Erythroblast (primary cell): ENCODE results near the gene STARD10.

Experiments used
- DNase-seq, 2 experiments: peaks; one replicate each; lab custom pipeline; 2025; lab: John Stamatoyannopoulos, UW
- GATA1 ChIP-seq: IDR thresholded peaks from 2 replicates; pipeline ENCODE4 v1.6.1; 2011; ENCODE audit warnings: low read depth, mild to moderate bottlenecking, control low read depth, low read length, moderate library complexity
- POLR2A ChIP-seq: IDR thresholded peaks from 2 replicates; pipeline ENCODE4 v1.6.1; 2011; ENCODE audit warnings: mild to moderate bottlenecking, low read length

Gene STARD10

DNA sequence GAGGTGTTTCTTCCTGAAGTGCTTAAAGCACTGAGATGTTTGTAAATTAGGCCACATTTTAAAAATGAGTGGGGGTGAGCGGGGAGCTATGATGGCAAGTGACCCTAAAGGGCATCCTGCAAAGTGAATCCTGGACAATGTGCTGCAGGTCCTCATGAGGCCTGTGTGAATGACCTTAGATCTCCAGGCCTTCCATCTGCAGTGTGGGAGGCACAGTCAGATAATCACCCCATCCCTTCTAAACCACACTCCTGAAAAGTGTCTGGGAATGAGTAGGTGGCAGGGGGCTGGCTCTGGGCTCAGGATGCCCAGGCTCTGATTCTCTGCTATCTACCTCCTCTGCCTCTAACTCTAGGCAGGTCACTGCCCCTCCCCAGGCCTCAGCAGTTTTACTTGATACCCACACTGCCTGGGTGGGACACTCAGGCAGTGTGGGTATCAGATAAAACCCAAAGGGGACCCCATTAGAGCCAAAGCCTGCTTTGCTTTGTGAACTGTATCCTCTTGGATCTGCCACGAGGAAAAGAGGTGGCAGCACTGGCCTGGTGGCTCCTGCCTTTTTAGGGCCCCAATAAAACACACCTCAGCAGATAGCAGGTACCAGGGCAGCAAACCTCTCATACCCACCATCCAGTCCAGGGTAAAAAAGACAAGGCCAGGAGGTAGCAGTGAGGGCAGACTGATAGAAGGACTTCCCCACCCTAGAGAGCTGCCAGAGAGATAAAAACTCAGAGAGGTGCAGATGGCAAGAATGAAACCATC lies 10.5 kb downstream of the STARD10 start:
- DNase-seq, result no peak
- TF ChIP-seq POLR2A (no peak), GATA1 (no peak)

DNA sequence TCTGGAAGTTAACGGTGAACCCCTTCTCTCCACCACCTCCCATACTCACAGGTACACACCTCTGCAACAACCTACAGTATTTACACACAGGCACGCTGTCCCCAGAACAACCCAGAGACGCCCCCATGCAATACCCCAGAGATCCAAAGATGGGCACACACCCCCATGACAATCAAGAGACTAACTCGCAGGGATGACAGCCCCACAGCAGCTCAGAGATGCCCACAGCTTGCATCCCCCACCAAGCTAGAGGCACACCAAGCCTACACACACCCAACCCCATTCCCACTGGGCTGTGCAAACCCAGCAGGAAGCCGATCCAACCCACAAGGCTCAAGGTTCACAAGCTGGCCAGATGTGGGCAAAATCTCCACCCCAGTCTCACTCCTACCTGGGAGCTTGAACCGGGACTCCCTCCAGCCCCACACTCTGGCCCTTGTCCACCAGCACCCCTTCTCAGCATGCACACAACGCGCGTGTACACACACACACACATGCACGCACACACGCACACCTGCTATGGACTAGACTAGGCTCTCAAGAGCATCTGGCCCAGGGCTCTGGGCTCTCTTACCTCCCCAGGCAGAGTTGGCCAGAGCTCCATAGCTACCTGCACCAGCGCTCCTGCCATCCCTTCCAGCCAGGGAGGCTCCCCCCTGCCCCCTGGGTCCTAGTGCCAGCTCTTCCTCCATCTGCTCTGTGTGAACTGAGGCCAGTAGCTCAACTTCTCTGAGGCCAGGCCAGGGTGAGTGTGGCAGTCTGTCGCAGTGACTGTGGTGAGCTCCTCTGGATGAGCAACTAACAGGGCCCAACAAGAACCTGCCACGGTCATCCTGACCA lies 11.5 kb downstream of the STARD10 start:
- TF ChIP-seq GATA1, result no peak
- no peak for TF ChIP-seq POLR2A
- DNase-seq, result no peak

DNA sequence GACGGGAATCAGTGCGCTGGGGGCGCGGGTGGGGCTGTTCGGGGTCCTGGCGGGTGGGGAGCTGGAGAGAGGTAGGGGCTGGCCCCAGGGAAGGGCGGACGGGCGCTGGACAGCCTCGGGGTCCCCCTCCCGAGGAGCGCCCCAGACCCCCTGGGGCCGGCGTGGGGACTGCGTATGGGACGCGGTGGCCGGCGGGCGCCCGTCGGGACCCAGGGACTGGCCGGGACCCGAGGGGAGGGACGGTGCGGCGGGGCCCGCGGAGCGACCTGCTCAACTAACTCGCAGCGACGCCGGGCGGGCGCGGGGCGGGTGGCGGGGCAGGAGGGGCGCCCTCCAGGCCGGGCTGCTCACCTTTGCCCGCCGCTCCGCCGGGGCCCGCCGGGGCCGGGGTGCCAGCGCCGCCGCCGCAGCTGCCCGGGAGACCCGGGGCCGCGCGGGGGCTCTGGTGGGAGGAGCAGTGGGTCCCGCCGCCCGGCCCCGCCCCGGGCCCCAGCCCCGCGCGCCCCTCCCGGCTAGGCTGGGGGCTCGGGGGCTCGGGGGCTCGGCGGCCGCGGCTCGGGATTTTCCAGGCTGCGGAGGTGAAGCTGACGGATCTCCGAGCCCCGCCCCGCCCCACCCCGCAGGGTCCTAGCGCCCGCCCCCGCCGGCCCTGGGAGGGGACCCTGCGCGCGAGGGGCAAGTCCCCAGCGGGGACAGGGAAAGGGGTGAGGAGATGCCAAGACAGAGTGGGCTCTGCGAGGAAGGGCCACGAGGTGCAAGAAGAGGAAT lies 12.3 kb downstream of the STARD10 start:
- DNase-seq, result peak in 1 of 2 experiments; percentile 23
- TF ChIP-seq GATA1 (no peak), POLR2A (no peak)

DNA sequence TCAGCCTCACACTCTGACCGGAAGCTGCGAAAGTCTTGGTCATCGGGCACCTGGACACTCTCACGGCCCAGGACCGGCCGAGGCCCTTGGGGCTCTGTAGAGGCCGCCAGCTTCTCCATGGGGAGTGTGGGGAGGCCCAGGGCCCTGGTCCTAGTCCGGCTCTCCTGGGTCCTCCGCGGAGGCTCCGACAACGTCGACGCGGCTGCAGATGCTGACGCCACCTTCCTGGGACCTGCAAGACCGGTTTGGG lies 12.9 kb downstream of the STARD10 start:
- DNase-seq, result no peak
- TF ChIP-seq GATA1 (no peak), POLR2A (no peak)

DNA sequence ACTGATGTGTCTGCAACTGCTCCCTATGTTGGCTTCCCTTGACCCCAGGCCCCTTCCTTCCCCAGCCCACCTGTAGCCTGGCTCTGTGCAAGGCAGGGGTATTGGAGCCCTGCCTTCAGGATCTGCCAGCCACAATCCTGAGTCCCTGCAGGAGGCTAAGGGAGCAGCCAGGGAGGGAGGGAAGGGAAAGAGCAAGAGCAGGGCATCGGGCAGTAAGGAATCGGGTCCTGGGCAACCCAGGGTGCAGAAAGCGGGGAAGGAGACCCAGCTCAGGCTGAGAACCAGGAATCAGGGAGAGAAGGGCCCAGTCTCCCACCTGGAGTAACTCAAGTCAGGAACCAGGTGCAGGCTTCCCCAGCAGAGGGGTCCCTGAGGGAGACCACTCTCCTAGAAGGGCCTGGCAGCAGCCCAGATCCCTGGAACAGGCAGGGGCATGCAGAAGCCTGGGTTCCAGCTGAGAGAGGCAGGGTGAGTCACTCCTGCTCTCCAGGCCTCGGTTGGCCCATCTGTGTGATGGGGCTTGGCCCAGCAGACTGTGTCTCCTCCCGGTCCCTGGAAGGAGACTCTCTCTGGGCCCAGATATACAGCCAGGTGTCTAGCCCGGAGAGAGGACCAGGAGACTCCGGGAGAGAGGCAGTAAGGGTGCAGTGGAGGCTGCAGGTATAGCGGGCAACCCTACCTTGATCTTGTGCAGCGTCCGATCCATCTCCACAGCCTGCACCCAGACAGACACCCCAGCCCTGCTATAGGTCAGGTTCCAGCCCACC lies 13.4 kb downstream of the STARD10 start:
- DNase-seq, result no peak
- TF ChIP-seq GATA1 (no peak), POLR2A (no peak)

DNA sequence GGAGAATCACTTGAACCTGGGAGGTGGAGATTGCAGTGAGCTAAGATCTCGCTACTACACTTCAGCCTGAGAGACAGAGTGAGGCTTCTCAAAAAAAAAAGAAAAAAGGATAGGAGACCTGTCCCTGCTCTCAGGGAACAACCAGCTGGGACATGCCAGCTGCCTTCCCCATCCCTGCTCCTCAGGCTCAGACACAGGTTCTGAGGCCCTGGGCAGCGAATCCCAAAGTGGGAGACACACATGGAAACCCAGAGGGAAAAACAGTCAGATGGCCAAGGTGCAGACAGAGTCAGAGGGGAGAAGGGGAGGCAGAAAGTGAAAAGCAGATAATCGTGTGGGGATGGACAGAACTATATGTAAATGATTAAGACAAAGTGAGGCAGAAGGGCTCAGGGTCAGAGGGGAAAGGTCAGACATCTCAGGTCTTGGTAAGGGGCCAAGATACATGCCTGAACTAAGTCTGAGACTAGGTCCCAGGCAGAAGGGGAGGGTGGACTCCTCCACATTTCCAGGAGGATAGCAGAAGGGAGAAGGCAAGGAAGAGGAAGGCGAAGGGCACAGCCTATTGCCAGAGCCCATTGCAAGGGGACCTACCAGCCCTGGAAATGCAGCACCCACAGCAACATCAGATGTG lies 14.2 kb downstream of the STARD10 start:
- TF ChIP-seq POLR2A (no peak), GATA1 (no peak)

DNA sequence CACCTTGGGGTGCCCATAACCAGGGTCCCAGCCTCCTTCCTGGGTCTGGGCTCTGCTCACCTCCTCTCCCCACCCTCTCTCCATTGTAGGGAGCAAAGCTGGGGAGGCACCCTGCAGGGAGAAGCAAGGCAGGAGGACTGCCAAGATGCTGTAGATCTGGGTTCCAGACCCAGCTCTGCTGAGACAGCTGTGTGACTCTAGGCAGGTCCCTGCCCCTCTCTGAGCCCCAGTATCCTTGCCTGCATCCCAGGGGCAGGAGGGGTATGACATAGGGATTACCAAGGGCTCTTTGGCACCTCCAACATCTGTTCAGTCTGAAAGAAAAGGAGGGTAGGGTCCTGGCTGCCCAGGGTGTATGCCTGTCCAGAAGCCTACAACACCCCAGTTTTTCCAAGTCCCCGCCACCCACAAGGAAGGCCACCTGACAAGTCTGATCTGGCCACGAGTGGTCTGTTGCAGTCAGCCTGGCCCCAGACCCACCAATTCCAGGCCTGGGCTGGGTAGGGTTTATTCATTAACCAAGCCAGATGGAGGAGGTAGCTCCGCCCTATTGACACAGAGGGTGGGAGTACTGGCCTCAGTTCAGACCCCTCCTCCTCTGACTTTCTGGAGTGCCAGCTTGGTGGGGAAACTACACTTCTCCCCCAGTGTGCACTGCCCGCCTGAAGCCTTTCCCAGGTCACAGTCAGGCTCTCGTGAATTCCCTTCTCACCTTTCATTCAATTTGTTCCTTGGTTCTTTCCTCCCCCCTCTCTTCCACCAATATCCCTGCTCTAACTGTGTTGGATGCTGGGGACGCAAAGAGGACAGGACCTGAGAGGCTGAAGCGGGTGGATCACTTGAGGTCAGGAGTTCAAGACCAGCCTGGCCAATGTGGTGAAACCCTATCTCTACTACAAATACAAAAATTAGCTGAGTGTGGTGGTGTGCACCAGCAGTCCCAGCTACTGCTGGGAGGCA lies 15.0 kb downstream of the STARD10 start:
- DNase-seq, result no peak
- TF ChIP-seq POLR2A (no peak), GATA1 (no peak)

More for the DNA sequence above, 14.2 kb downstream of the STARD10 start:
- DNase-seq, result no peak

DNA sequence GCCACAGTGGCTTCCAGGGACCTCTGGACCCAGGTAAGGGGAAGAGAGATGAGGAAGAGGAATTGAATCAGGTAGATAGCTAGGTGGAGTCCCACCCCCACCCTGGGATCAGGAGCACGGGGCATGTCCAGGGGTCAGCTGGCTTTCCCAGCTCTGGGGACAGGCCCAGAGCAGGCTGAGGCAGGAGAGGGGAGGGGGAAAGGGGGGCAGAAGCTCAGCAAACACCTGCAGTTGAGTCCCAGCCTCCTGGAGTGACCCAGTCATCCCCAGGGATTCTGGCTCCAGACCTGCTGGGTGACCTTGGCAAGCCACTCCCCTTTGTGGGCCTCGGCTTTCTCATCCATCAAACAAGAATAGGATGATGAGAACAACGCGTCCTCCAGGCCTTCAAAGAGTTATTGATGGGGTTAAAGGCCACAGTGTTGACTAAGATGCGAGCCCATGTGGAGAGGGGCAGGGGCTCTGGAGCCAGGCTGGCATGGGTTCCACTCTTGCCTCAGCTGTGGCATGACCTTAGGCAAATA lies 16.0 kb downstream of the STARD10 start:
- TF ChIP-seq POLR2A (no peak), GATA1 (no peak)
- no peak for DNase-seq

DNA sequence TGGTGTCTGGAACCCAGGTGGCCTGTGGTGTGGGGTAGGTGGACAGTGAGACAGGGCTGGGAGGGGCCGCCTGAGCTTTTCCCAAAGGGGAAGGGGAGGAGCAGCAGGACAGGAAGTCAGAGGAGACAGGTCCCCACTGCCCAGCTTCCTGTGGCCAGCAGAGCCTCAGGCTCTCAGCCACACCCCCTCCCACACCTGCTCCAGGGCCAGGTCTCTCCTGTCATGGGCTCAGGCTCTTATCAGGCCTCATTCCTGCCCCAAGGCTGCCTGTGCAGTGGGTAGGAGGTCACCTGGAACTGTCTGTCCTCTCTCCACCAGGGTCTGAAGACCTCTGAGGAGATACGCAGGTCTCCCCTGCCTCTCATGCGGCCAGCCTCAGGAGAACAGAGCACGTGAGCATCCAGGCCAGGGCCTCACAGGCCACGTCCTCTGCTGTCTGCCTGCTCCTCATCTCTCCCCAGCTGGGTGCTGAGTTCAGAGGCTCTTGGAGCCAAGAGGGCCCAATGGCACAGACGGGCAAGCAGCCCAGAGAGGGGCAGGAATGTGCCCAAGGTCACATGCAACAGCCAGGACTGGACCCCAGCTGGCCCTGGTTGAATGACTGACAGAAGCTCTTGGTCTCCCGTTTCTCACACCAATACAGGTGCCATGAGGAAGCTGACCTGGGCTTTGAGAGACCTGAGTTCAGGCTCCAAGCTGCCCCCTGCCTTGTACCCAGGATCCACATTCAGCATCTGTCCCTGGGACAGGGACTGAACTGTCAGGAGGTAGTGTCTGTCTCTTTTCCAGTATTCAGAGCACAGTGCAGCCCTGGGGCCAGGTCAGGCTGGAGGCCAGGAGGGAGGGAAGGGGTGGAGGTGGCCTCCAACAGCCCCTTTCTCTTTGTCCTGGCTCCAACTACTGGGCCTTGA lies 16.7 kb downstream of the STARD10 start:
- TF ChIP-seq GATA1 (no peak), POLR2A (no peak)
- no peak for DNase-seq

DNA sequence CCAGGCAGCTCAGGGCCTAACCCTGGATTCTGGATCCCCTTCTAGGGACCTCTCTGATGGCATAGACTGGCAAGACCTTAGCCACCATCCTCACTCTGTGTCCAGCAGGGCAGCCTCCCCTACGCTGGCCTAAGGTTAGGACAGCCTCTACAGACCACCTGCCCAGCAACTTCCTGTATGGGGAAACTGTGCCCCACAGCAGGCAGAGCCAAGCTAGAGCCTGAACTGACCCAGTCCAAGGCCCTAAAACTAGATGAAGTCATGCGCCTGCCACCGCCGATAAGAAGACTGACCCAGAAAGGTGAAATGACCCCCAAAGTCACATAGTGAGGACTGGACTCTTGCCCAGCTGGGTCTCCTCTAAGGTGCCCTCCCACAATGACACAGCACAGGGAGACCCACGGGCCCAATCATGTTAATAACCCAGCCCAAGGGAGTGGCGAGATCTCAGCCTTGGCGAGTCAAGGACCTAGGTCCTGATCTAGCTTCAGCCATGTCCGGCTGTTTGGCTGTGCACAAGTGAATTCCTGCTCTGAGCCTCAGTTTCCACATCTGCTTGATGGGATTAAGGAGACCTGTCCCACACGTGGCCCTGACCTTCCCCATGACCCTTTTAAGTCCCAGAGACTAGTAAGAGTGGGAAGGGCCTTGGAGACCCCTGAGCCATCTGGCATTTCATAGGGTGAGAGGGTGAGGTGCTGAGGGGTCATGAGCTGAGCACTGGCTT lies 17.6 kb downstream of the STARD10 start:
- peak; percentile 51 to 75 for DNase-seq
- TF ChIP-seq GATA1 (no peak), POLR2A (no peak)
